ENCODE measurements around the gene RIC8B. TPM values are rescaled to one million over a fixed set of nuclear protein-coding genes. Genes with fewer than 3 reads are reported as not detected.
A peak's percentile ranks its signal among the peaks of the same experiment; 100 is the strongest.

The RIC8B gene
- total RNA-seq, 8 experiments from 2014 or later, result 8.3 to 27.8 (median 18.3) TPM

DNA sequence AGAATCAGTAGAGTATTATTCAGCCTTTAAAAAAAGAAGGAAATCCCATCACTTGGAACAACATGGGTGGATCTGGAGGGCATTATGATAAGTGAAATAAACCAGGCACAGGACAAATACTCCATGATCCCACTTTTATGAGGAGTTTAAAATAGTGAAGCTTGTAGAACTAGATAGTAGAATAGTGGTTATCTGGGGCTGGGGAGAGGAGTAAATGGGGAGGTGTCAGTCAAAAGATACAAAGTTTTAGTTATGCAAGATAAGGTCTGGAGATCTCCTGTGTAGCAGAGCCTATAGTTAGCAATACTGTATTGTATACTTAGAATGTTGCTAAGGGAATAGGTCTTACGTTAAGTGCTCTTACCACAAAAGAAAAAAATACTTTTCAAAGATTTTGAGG lies 64.9 kb downstream of the RIC8B start:
- Histone ChIP-seq H3K4me3 (no peak overlapping the region), H3K4me1 (replicated peaks in 1 of 2) (peaks cover 22 to 26% of the 10 kb centered on the region in 2 donors), H3K27ac (no peak overlapping the region)
- in situ Hi-C loops (cut with MboI; ENCODE audit: low pct_unique_long_range_greater_than_20kb in 2 of 9, low sequenced_read_pairs in 9 of 9, unreplicated experiment in 9 of 9), result loop anchor here in 3 of 9 experiments (25.0 kb wide), 1 partner anchor 452 kb away; no protein-coding TSS in a partner anchor
- 71 to 100% (median 100%) methylated on average over 1 of the region's 1 CpG; no CpG with 5 or more reads in 3 of the 10 experiments for WGBS, 10 experiments
- ATAC-seq (replicated peaks in 6 of 8), result no peak

DNA sequence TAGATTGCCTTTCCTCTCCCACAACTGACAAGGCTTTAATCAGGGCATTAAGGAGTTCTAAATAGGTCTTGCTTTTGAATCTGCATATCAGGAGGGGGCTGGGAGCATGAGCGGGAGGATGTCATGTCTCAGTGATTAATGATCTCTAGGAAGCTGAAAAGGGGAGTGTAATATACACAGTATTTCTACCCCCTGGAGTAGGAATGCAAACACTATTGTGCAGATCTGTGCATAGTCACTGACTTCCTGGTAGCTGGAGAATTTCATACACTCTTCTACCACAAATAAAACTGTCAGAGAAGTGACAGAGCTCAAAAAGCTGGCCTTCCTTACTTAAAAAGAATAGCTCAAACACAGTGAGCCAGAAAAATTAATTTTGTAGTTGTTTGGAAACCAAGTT lies 65.8 kb downstream of the RIC8B start:
- Histone ChIP-seq H3K27ac (peak overlapping the region; percentile 5 to 7), H3K4me1 (replicated peaks in 1 of 2) (peaks cover 22 to 26% of the 10 kb centered on the region in 2 donors), H3K4me3 (no peak overlapping the region)
- 0 to 44% (median 7%) methylated on average over 1 of the region's 1 CpG; no CpG with 5 or more reads in 2 of the 10 experiments for WGBS, 10 experiments
- in situ Hi-C loops (cut with MboI; ENCODE audit: low pct_unique_long_range_greater_than_20kb in 2 of 9, low sequenced_read_pairs in 9 of 9, unreplicated experiment in 9 of 9), result loop anchor here in 3 of 9 experiments (25.0 kb wide), 1 partner anchor 453 kb away; no protein-coding TSS in a partner anchor
- ATAC-seq (replicated peaks in 6 of 8), result peak; percentile 76 to 99 (median 97)

DNA sequence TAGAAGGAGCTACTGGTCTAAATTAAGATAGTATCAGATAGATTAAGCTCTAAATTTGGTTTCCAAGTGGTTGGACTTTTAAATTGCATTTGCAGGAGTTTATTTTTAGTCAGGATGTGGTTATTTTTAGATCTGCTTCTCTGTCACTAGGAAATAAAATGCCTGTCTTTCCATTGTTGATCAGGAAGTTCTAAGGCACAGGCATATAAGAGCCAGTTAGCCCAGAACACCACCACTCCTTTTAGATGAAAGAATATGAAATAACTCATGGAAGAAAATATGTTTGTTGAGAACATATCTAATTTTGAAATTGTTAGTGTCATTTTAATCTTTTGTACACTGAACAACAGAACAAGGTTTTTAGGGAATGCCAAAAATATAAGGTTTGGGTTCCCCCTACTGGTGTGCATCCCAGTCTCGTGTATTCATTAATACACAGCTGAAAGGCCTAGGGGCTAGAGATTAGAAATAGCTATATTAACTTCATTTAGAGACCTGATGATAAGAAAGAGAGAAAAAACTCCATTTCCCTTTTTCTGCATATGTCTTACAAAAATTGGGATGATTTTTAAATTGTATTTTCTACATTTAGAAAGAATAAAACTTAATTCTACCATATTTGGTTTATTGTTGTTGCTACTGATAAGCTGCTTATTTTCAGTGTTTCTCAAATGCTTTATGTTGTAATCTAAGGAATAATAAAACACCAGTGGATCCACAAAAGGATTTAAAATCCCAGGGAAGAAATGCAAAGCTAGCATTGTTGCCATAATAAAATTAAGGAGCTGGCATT lies 67.2 kb downstream of the RIC8B start:
- in situ Hi-C loops (cut with MboI; ENCODE audit: low pct_unique_long_range_greater_than_20kb in 2 of 9, low sequenced_read_pairs in 9 of 9, unreplicated experiment in 9 of 9), result loop anchor here in 3 of 9 experiments (25.0 kb wide), 1 partner anchor 454 kb away; no protein-coding TSS in a partner anchor
- no peak overlapping the region for H3K27ac ChIP-seq
- no peak overlapping the region for H3K4me3 ChIP-seq
- ATAC-seq (replicated peaks in 6 of 8), result peak; percentile 36 to 91 (median 56)
- H3K4me1 ChIP-seq (replicated peaks in 1 of 2), result peaks cover 22 to 26% of the 10 kb centered on the region in 2 donors
- 0 to 50% (median 11%) methylated on average over 1 of the region's 1 CpG; no CpG with 5 or more reads in 3 of the 10 experiments for WGBS, 10 experiments

DNA sequence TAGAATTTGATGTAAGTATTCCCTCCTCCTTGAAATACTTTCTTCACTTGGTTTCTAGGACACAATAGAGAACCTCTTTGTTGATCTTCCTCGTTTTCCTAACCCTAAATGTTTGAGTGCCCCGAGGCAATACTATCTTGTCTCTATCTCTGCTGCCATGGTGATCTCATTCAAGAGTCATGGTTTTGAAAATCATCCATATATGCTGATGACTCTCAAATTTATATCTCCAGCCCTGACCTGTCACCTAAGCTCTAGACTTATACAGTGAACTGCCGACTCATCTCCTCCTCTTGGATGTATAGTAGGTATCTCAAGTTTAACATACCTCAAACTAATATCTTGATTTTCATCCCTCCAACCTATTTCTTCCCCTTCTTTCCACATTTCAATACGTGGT lies 71.4 kb downstream of the RIC8B start:
- ATAC-seq (replicated peaks in 6 of 8), result peak in 1 of 8 experiments; percentile 54
- no peak overlapping the region for H3K4me3 ChIP-seq
- H3K4me1 ChIP-seq (replicated peaks in 1 of 2), result peaks cover 8% of the 10 kb centered on the region in 2 donors
- no peak overlapping the region for H3K27ac ChIP-seq
- in situ Hi-C loops (cut with MboI; ENCODE audit: low pct_unique_long_range_greater_than_20kb in 2 of 9, low sequenced_read_pairs in 9 of 9, unreplicated experiment in 9 of 9), result loop anchor here in 3 of 9 experiments (25.0 kb wide), 1 partner anchor 459 kb away; no protein-coding TSS in a partner anchor
- WGBS, 10 experiments, result 79 to 100% (median 95%) methylated on average over 1 to 4 of the region's 4 CpGs

DNA sequence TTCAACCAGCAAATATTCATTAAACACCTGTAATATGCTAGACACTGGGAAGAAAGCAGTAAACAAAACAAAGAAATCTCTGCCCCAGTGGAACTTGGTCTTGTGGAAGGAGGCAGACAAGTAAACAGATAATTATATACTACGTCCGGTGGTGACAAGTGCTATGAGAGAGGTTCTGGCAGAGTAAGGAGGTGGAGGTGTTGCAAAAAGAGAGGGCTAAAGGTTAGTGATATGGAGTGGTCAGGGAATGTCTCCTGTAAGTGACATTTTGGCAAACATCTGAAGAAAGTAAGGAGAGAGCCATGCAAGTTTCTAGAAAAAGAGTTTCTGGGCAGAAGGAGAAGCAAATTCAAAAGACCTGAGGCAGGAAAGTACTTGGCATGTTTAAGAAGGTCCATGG lies 73.4 kb downstream of the RIC8B start:
- 88 to 100% (median 100%) methylated on average over 2 of the region's 2 CpGs; no CpG with 5 or more reads in 3 of the 10 experiments for WGBS, 10 experiments
- Histone ChIP-seq H3K27ac (no peak overlapping the region), H3K4me3 (no peak overlapping the region), H3K4me1 (replicated peaks in 1 of 2) (no peaks in the 10 kb centered on the region)
- in situ Hi-C loops (cut with MboI; ENCODE audit: low pct_unique_long_range_greater_than_20kb in 2 of 9, low sequenced_read_pairs in 9 of 9, unreplicated experiment in 9 of 9), result loop anchor here in 3 of 9 experiments (25.0 kb wide), 1 partner anchor 461 kb away; no protein-coding TSS in a partner anchor
- ATAC-seq (replicated peaks in 6 of 8), result no peak

DNA sequence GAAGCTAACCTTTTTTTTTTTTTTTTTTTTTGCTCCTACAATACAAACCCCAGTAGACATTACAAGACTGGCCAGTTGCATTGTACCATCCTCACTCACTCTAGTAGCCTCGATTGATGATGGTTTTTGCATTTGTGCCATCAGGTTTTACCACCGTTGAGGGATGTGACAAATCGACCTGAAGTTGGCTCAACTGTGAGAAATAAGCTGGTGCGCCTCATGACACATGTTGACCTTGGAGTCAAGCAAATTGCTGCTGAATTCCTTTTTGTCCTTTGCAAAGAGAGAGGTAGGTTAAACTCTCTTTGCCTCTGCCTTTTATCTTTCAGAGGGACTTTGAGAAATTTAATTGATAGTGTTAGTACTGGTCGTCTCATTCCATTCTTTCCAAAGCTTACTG lies 76.8 kb downstream of the RIC8B start:
- ATAC-seq (replicated peaks in 6 of 8), result no peak
- no peaks in the 10 kb centered on the region for H3K4me1 ChIP-seq (replicated peaks in 1 of 2)
- 72 to 100% (median 80%) methylated on average over 1 to 5 of the region's 5 CpGs; no CpG with 5 or more reads in 1 of the 10 experiments for WGBS, 10 experiments
- no peak overlapping the region for H3K4me3 ChIP-seq
- in situ Hi-C loops (cut with MboI; ENCODE audit: low pct_unique_long_range_greater_than_20kb in 2 of 9, low sequenced_read_pairs in 9 of 9, unreplicated experiment in 9 of 9), result no loop called here
- no peak overlapping the region for H3K27ac ChIP-seq

DNA sequence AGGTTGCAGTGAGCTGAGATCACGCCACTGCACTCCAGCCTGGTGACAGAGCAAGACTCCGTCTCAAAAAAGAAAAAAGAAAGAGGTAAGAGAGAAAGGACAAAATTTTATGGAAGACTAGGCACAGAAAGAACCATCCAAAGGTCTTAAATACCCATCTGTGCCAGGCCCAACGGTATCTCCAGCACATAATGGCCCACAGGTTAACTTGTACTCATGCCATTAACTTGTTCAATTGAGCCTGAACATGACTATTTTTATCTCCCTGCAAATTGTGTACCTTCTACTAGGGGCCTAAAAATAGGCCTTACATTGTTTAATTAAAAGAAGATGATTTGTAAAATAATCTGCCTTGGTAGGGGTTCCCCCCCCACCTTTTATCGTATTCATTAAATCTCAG lies 80.2 kb downstream of the RIC8B start:
- H3K4me1 ChIP-seq (replicated peaks in 1 of 2), result peaks cover 0 to 5% of the 10 kb centered on the region in 2 donors
- no peak for ATAC-seq (replicated peaks in 6 of 8)
- no peak overlapping the region for H3K4me3 ChIP-seq
- in situ Hi-C loops (cut with MboI; ENCODE audit: low pct_unique_long_range_greater_than_20kb in 2 of 9, low sequenced_read_pairs in 9 of 9, unreplicated experiment in 9 of 9), result no loop called here
- 83 to 100% (median 90%) methylated on average over 1 to 3 of the region's 4 CpGs; no CpG with 5 or more reads in 3 of the 10 experiments for WGBS, 10 experiments
- H3K27ac ChIP-seq, result no peak overlapping the region

DNA sequence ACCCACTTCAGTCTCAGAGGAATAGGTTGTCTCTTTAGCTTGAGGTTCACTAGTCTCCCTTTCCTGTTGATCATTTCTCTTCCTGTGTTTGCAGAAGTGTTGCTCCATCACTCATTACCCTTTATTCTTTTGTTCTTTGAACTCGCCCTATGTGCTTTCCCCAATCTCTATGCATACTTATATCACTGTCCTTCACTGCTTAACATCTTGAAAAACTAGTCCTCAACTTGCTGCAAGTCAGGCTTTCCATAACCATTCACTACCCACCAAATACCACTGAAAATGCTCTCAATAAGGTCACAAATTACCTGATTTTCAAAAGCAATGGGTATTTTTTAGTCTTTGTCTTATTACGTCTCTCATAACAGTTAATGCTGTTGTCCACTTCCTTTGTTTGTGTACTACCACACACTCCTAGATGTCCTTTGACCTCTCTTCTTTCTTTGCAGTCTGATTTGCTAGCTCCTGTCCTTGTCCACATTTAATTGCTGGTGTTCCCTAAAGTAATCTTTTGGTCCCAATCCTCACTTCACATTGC lies 80.8 kb downstream of the RIC8B start:
- Histone ChIP-seq H3K4me3 (no peak overlapping the region), H3K4me1 (replicated peaks in 1 of 2) (peaks cover 0 to 5% of the 10 kb centered on the region in 2 donors), H3K27ac (no peak overlapping the region)
- 71 to 100% (median 95%) methylated on average over 1 to 2 of the region's 2 CpGs for WGBS, 10 experiments
- no peak for ATAC-seq (replicated peaks in 6 of 8)
- in situ Hi-C loops (cut with MboI; ENCODE audit: low pct_unique_long_range_greater_than_20kb in 2 of 9, low sequenced_read_pairs in 9 of 9, unreplicated experiment in 9 of 9), result no loop called here

DNA sequence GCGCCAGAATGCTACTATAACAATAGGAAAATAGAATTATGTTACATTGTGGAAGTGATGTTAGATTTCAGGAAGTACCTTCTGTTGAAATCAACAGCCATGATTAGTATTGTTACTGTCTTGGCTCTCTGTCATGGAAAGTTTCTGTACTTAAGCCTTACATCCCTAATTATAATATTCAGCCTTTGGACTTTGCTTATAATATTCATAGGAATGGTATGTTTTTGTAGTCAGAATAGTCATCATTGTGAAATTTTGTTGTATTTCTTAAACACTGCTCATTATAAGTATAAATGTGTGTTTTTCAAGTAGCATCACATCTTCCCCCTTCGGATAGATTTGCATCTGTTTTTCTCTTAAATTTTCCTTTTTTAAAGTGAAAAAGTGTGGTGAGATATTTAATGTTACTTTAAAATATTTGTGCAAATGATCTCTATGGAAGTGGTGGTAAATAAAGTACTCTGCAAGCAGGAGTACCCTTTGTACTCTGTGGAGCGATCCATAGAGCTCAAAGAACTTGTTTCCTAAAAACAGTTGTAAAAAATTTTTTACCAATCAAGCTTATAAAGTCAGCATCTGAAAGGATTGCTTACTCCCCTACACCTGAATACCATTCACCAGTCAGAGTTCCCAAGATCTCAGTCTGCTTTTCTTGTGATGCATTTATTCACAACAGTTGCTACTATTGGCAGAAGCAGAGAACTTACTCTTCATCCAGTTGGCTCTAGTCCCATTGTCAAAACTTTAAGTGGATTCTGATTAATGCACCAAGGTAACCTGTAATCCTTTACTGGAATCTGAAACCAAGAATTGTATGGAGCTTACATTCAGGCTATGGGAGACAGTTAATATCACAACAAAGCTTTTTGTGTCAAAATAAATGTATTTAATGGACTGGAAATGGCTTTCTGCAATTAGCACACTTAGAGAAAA lies 87.8 kb downstream of the RIC8B start:
- 70 to 100% (median 90%) methylated on average over 2 to 3 of the region's 3 CpGs; no CpG with 5 or more reads in 1 of the 10 experiments for WGBS, 10 experiments
- peak in 4 of 8 experiments; percentile 65 to 84 (median 80) for ATAC-seq (replicated peaks in 6 of 8)
- Histone ChIP-seq H3K4me1 (replicated peaks in 1 of 2) (peaks cover 8 to 12% of the 10 kb centered on the region in 2 donors), H3K27ac (no peak overlapping the region), H3K4me3 (no peak overlapping the region)
- in situ Hi-C loops (cut with MboI; ENCODE audit: low pct_unique_long_range_greater_than_20kb in 2 of 9, low sequenced_read_pairs in 9 of 9, unreplicated experiment in 9 of 9), result no loop called here

DNA sequence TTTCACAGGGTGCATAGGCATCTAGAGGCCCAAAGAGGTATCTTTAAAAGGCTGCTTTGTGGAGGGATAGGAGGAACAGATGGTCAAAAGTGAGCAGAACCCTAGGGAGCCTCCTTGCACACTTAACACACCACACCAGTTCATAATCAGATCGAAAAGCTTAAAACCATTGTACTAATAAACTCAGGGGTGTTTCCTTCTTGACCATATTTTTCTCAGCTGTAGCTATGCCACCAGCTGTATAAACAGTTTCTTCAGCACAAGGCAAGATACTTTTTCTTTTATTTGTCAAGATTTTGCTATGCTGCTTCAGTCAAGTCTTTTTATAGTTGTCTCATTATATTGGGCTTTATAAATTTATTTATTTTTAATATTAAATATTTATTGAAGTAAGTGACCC lies 88.7 kb downstream of the RIC8B start:
- Histone ChIP-seq H3K27ac (no peak overlapping the region), H3K4me3 (no peak overlapping the region), H3K4me1 (replicated peaks in 1 of 2) (peaks cover 8 to 12% of the 10 kb centered on the region in 2 donors)
- peak in 3 of 8 experiments; percentile 20 to 69 (median 59) for ATAC-seq (replicated peaks in 6 of 8)
- 11 to 100% (median 53%) methylated on average over 1 of the region's 1 CpG; no CpG with 5 or more reads in 2 of the 10 experiments for WGBS, 10 experiments
- in situ Hi-C loops (cut with MboI; ENCODE audit: low pct_unique_long_range_greater_than_20kb in 2 of 9, low sequenced_read_pairs in 9 of 9, unreplicated experiment in 9 of 9), result no loop called here

DNA sequence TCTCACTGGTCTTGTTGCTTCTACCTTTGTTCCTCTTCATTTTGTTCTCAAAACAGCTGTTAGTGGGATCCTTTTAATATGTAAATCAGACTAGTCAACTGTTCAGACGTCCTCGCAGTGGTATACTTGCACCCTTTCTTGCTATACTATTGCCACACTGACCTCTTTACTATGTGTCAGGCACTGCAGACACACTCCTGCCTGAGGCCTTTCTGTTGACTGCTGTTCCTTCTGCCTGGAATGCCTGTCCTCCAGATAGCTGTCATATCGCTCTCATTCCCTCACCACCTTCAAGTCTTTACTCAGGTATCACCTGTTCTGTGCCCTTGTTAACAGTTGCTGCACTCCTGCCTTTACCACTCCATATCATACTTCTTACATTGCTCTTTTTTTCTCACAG lies 91.2 kb downstream of the RIC8B start:
- 0 to 100% (median 32%) methylated on average over 1 to 3 of the region's 3 CpGs for WGBS, 10 experiments
- H3K4me3 ChIP-seq, result no peak overlapping the region
- ATAC-seq (replicated peaks in 6 of 8), result peak in 5 of 8 experiments; percentile 57 to 75 (median 73)
- no peak overlapping the region for H3K27ac ChIP-seq
- in situ Hi-C loops (cut with MboI; ENCODE audit: low pct_unique_long_range_greater_than_20kb in 2 of 9, low sequenced_read_pairs in 9 of 9, unreplicated experiment in 9 of 9), result no loop called here
- peaks cover 8 to 12% of the 10 kb centered on the region in 2 donors for H3K4me1 ChIP-seq (replicated peaks in 1 of 2)

DNA sequence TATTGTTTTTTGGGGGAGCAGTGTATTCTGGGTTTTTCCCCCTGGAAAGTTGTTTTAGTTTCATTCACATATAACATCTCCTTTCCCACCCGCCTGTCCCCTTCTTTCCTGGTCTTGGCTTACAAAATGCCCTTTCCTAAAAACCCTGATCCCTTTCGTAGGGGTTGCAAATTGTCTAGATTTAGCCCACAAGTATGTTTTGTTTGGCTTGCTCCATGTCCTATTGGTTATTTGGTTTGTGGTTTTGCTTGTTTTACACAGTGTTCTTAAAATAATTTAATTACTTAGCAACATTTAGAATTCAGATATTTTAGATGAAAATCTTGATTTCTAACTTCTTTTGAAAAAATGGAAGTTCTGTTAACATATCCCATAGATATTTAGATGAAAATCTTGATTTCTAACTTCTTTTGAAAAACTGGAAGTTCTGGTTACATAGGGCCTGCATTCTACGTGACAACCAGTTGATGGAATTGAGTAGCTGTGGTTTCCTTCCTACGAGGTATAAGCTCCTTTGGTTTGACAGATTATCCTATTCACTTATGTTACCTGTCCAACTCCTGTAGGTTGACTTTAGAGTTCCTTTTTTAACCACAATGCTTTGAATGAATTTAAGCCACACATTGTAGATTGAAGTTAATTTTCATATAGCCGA lies 92.1 kb downstream of the RIC8B start:
- WGBS, 10 experiments, result 80 to 100% (median 87%) methylated on average over 1 to 5 of the region's 5 CpGs
- peaks cover 8 to 12% of the 10 kb centered on the region in 2 donors for H3K4me1 ChIP-seq (replicated peaks in 1 of 2)
- H3K27ac ChIP-seq, result no peak overlapping the region
- in situ Hi-C loops (cut with MboI; ENCODE audit: low pct_unique_long_range_greater_than_20kb in 2 of 9, low sequenced_read_pairs in 9 of 9, unreplicated experiment in 9 of 9), result no loop called here
- no peak overlapping the region for H3K4me3 ChIP-seq
- no peak for ATAC-seq (replicated peaks in 6 of 8)

Data from motor neuron (in vitro differentiated cells).